ENCODE data around the gene KCNIP1.

The KCNIP1 gene

GRCh38 chr5:170477906-170478305 is 25.9 kb upstream of the KCNIP1 start:
- Mint-ChIP-seq H3K36me3 (no peaks in the 10 kb centered on the region), H3K4me1 (no peaks in the 10 kb centered on the region), H3K27ac (no peak overlapping the region), H3K9me3 (no peaks in the 10 kb centered on the region), H3K4me3 (no peak overlapping the region)
- ATAC-seq (no peak), DNase-seq (ENCODE audit: low spot score in 2 of 2) (no peak)

DNA sequence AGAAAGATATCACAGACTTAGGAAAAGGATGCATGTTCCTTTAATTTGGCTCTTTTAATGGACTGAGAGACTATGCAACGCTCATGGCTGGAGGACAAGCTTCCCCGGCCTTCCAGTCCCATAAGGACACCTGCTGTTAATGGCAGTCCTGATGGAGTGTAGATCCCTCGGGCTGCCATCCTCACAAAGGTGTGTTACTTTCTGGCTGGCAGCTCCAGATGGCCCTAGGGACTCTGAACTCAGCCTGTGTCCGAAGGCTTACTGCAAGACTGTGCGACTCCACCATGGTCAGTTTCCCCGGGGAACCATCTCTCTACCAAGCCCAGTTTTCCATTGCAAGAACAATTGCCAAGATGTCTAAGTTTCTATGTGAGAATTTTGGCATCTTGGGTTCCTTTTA is 25.5 kb upstream of the KCNIP1 start:
- ATAC-seq, result no peak
- DNase-seq (ENCODE audit: low spot score in 2 of 2), result no peak
- no peaks in the 10 kb centered on the region for H3K36me3 Mint-ChIP-seq
- H3K9me3 Mint-ChIP-seq, result no peaks in the 10 kb centered on the region
- H3K4me3 Mint-ChIP-seq, result no peak overlapping the region
- no peak overlapping the region for H3K27ac Mint-ChIP-seq
- H3K4me1 Mint-ChIP-seq, result no peaks in the 10 kb centered on the region

- no peak overlapping the region for H3K4me3 Mint-ChIP-seq
Observed at GRCh38 chr5:170479484-170479883, 24.3 kb upstream of the KCNIP1 start.

GRCh38 chr5:170480260-170480659 is 23.6 kb upstream of the KCNIP1 start:
- Mint-ChIP-seq H3K36me3 (no peaks in the 10 kb centered on the region), H3K9me3 (no peaks in the 10 kb centered on the region), H3K4me1 (peaks cover 10% of the 10 kb centered on the region), H3K27ac (no peak overlapping the region), H3K4me3 (no peak overlapping the region)
- ATAC-seq (no peak), DNase-seq (ENCODE audit: low spot score in 2 of 2) (no peak)

More at GRCh38 chr5:170479484-170479883, 24.3 kb upstream of the KCNIP1 start:
- DNase-seq (ENCODE audit: low spot score in 2 of 2) (no peak), ATAC-seq (no peak)
- Mint-ChIP-seq H3K4me1 (peaks cover 8% of the 10 kb centered on the region), H3K27ac (no peak overlapping the region), H3K36me3 (no peaks in the 10 kb centered on the region), H3K9me3 (no peaks in the 10 kb centered on the region)

DNA sequence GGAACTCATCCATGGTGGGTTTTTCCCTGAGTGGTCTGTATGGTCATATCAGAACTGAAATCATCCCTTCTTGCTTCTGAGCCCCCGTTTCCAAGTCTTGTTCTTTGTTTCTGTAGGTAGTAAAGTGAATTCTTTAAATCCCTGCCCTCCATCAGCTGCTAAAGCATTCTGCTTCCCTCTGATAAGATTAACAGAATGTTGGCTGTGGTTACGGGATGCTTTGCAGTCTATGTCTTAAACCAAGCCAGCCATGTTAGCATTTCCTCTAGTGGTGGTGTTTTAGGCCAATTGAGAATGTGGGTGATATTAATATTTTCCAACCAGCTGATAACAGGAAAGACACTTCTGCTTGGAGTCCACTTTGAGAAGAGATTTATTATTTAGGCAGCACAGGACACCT is 22.0 kb upstream of the KCNIP1 start:
- DNase-seq (ENCODE audit: low spot score in 2 of 2) (no peak), ATAC-seq (no peak)
- Mint-ChIP-seq H3K9me3 (no peaks in the 10 kb centered on the region), H3K4me1 (peaks cover 10% of the 10 kb centered on the region), H3K4me3 (no peak overlapping the region), H3K27ac (no peak overlapping the region), H3K36me3 (no peaks in the 10 kb centered on the region)

- H3K4me3 Mint-ChIP-seq, result no peak overlapping the region
- no peaks in the 10 kb centered on the region for H3K36me3 Mint-ChIP-seq
- DNase-seq (ENCODE audit: low spot score in 2 of 2), result no peak
- no peak overlapping the region for H3K27ac Mint-ChIP-seq
- H3K9me3 Mint-ChIP-seq, result no peaks in the 10 kb centered on the region
- H3K4me1 Mint-ChIP-seq, result peaks cover 10% of the 10 kb centered on the region
- ATAC-seq, result no peak
Observed at GRCh38 chr5:170482511-170482910, 21.3 kb upstream of the KCNIP1 start.

- no peaks in the 10 kb centered on the region for H3K9me3 Mint-ChIP-seq
- H3K4me3 Mint-ChIP-seq, result no peak overlapping the region
- no peak overlapping the region for H3K27ac Mint-ChIP-seq
Observed at GRCh38 chr5:170483701-170484458, 19.9 kb upstream of the KCNIP1 start.

GRCh38 chr5:170484459-170484831 is 19.4 kb upstream of the KCNIP1 start:
- Mint-ChIP-seq H3K9me3 (no peaks in the 10 kb centered on the region), H3K27ac (no peak overlapping the region), H3K4me1 (peaks cover 14% of the 10 kb centered on the region), H3K36me3 (no peaks in the 10 kb centered on the region), H3K4me3 (no peak overlapping the region)
- ATAC-seq (no peak), DNase-seq (ENCODE audit: low spot score in 2 of 2) (no peak)

More at GRCh38 chr5:170483701-170484458, 19.9 kb upstream of the KCNIP1 start:
- H3K36me3 Mint-ChIP-seq, result no peaks in the 10 kb centered on the region
- DNase-seq (ENCODE audit: low spot score in 2 of 2) (no peak), ATAC-seq (peak; percentile 11)
- H3K4me1 Mint-ChIP-seq, result peaks cover 14% of the 10 kb centered on the region

DNA sequence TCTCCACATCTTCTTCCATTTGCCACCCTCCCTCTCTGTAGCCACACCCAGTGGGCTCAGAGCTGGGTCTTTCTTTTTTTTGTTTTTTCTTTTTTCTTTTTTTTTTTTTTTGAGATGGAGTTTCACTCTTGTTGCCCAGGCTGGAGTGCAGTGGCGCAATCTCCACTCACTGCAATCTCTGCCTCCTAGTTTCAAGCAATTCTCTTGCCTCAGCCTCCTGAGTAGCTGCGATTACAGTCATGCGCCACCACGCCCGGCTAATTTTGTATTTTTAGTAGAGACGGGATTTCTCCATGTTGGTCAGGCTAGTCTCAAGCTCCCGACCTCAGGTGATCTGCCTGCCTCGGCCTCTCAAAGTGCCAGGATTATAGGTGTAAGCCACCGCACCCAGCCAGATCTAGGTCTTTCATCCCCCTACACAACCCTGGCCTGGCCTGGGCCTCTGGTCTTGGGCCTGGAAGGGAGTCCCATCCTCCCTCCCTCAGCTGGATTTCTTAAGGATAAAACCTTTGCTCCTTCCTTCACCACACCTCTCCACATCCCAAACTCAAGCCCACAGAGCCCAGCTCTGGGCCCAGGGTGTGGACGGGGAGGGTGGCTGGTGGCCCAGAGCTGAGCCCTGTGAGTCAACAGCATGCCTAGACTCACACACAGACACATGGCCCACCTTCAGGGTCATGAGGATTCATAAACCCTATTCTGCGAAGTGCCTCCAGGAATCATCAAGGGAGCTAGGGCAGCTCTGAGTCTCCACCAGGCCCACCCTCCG is 18.8 kb upstream of the KCNIP1 start:
- DNase-seq (ENCODE audit: low spot score in 2 of 2) (no peak), ATAC-seq (peak; percentile 25)
- Mint-ChIP-seq H3K4me3 (no peak overlapping the region), H3K9me3 (no peaks in the 10 kb centered on the region), H3K36me3 (no peaks in the 10 kb centered on the region), H3K4me1 (peaks cover 14% of the 10 kb centered on the region), H3K27ac (no peak overlapping the region)

DNA sequence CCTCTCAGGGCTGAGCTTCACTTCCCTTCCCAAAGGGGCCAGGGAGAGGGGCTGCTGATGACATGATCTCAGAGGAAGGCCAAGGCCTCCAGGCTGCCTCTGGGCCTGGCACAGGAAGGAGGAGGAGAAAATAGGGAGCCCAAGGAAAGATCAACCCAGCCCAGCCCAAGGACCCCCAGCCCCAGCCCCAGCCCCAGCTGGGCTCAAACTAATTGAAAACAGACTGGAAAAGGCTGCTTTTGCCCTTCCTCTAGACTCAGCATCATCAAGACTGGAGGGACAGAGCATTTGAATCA is 18.3 kb upstream of the KCNIP1 start:
- Mint-ChIP-seq H3K36me3 (no peaks in the 10 kb centered on the region), H3K4me1 (peaks cover 14% of the 10 kb centered on the region), H3K4me3 (no peak overlapping the region), H3K27ac (no peak overlapping the region), H3K9me3 (no peaks in the 10 kb centered on the region)
- no peak for ATAC-seq
- no peak for DNase-seq (ENCODE audit: low spot score in 2 of 2)

- no peak overlapping the region for H3K27ac Mint-ChIP-seq
- no peaks in the 10 kb centered on the region for H3K9me3 Mint-ChIP-seq
- ATAC-seq (no peak), DNase-seq (ENCODE audit: low spot score in 2 of 2) (no peak)
- H3K4me3 Mint-ChIP-seq, result no peak overlapping the region
- H3K4me1 Mint-ChIP-seq, result peaks cover 14% of the 10 kb centered on the region
- no peaks in the 10 kb centered on the region for H3K36me3 Mint-ChIP-seq
Observed at GRCh38 chr5:170486371-170486770, 17.4 kb upstream of the KCNIP1 start.

DNA sequence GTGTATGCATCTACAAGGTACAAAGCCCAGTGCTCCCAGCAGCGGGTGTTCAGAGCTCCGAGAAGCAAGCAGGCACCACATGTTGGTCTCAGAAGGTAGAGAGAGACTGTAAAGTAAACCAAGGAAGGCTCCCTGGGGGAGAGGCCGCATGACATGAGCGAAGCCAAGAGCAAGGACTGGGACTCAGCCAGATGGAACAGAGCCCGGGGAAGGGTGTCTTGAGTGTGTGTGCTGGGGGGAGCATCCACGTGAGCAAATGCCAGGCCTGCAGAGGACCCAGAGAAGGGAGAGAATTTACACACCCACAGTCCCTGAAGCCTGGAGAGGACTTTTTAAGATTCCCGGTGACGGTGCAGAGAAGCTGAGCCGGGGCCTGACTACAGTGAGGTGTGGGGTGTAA is 15.2 kb upstream of the KCNIP1 start:
- DNase-seq (ENCODE audit: low spot score in 2 of 2) (no peak), ATAC-seq (no peak)
- peaks cover 14% of the 10 kb centered on the region for H3K4me1 Mint-ChIP-seq
- H3K4me3 Mint-ChIP-seq, result no peak overlapping the region
- no peak overlapping the region for H3K27ac Mint-ChIP-seq
- H3K36me3 Mint-ChIP-seq, result no peaks in the 10 kb centered on the region
- H3K9me3 Mint-ChIP-seq, result no peaks in the 10 kb centered on the region

GRCh38 chr5:170489199-170489598 is 14.6 kb upstream of the KCNIP1 start:
- no peak overlapping the region for H3K27ac Mint-ChIP-seq
- no peak overlapping the region for H3K4me3 Mint-ChIP-seq
- ATAC-seq (no peak), DNase-seq (ENCODE audit: low spot score in 2 of 2) (no peak)
- H3K4me1 Mint-ChIP-seq, result peaks cover 10% of the 10 kb centered on the region
- H3K9me3 Mint-ChIP-seq, result no peaks in the 10 kb centered on the region
- no peaks in the 10 kb centered on the region for H3K36me3 Mint-ChIP-seq

GRCh38 chr5:170490381-170490780 is 13.4 kb upstream of the KCNIP1 start:
- Mint-ChIP-seq H3K9me3 (no peaks in the 10 kb centered on the region), H3K36me3 (no peaks in the 10 kb centered on the region), H3K4me1 (peaks cover 4% of the 10 kb centered on the region), H3K4me3 (no peak overlapping the region), H3K27ac (peak overlapping the region; percentile 35)
- no peak for ATAC-seq
- no peak for DNase-seq (ENCODE audit: low spot score in 2 of 2)

DNA sequence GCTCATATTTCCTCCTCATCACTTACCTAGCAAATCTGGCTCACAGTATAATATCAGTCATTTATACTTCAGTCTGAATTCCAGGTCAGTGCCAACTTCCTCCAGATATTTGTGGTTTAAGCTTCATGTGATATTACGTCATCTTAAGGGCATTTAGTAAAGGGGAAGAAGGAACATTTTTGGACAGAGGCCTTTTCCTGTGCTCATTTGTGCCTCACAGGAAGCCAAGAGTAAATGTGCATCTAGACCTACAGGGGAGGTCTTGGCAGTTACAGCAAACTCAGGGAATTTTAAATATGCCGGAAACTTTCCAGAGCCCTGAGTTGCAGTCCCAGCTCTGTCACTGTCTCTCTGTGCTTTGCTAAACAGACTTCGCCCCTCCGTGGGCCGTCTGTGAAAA is 12.3 kb upstream of the KCNIP1 start:
- no peaks in the 10 kb centered on the region for H3K9me3 Mint-ChIP-seq
- no peak overlapping the region for H3K4me3 Mint-ChIP-seq
- no peaks in the 10 kb centered on the region for H3K36me3 Mint-ChIP-seq
- no peak overlapping the region for H3K27ac Mint-ChIP-seq
- peaks cover 4% of the 10 kb centered on the region for H3K4me1 Mint-ChIP-seq
- ATAC-seq (no peak), DNase-seq (ENCODE audit: low spot score in 2 of 2) (no peak)

Data from stimulated activated effector memory CD8-positive, alpha-beta T cell treated with anti-CD3 and anti-CD28 coated beads, Interleukin-12 subunit alpha, Interleukin-12 subunit beta, amount 100 ng/mL, for 72 hours (primary cell).